Stimulated activated CD8-positive, alpha-beta memory T cell treated with anti-CD3 and anti-CD28 coated beads, Interleukin-4, amount 100 ng/mL, for 1 hour (primary cell): ENCODE data around the gene SUSD6.
A peak's percentile ranks its signal among the peaks of the same experiment; 100 is the strongest.
"Not testable (repeated sequence)": the region's sequence is repeated elsewhere in the genome, so short reads cannot be mapped to it uniquely, and the experiment has no call there.

Source experiments
- DNase-seq, 2 donors: peaks; one replicate each; pipeline ENCODE4 v3.0.0-alpha.2; 2020; ENCODE audit warnings: low read depth in 2 of 2, low spot score in 1 of 2

Gene SUSD6

DNA sequence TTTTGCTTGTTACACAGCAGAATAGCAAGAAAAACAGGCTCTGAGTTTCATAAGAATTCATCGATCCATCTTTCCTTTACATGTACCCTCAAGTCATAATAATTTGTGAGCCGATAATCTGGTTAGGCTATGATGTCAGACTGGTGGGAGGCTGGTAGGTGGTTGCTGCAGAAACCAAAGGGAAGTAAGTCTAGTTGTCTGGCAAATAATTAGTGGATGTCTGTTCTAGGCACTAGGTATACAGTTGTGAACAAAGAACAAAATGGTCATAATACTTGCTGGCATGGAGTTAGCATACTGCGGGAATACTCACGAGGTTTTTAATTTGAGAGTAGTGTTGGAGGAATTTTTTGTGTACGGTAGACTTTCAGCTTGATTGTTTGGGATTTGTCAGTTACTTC is 8.8 kb downstream of the SUSD6 start:
- DNase-seq: no peak

- DNase-seq: no peak
These were observed 9.6 kb downstream of the SUSD6 start for GRCh38 chr14:69620981-69621380.

DNA sequence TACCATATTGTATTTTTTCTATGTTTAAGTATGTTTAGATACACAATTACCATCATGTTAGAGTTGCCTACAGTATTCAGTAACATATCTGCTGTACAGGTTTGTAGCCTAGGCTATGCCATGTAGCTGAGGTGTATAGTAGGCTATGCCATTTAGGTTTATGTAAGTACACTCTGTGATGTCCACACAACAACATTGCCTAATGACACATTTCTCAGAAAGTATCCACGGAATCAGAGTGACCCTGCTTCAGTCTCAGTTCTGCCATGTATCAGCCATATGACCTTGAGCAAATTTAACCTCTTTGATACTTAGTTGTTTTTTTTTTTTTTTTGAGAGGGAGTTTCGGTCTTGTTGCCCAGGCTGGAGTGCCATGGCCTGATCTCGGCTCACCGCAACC is 12.7 kb downstream of the SUSD6 start:
- DNase-seq: no peak

- peak in 1 of 2 donors; percentile 46 for DNase-seq
These were observed 14.1 kb downstream of the SUSD6 start for GRCh38 chr14:69625299-69626131.

DNA sequence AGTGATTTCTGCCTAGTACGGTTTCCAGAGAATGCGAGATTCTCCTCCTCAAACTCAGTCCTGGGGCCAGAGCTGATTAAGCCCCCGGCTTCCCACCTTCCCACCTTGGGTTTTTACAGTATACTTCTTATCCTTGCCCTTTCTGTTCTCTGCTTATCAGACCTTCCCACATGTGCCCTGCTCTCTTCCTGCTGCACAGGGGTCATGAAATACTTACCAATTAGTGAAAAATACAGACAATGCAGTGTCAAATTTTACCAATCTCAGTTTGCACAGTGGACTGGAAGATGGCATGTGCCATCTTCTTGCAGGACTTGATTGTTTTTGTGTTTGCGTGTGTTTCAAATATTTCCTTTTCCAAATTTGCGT is 14.7 kb downstream of the SUSD6 start:
- no peak for DNase-seq

DNA sequence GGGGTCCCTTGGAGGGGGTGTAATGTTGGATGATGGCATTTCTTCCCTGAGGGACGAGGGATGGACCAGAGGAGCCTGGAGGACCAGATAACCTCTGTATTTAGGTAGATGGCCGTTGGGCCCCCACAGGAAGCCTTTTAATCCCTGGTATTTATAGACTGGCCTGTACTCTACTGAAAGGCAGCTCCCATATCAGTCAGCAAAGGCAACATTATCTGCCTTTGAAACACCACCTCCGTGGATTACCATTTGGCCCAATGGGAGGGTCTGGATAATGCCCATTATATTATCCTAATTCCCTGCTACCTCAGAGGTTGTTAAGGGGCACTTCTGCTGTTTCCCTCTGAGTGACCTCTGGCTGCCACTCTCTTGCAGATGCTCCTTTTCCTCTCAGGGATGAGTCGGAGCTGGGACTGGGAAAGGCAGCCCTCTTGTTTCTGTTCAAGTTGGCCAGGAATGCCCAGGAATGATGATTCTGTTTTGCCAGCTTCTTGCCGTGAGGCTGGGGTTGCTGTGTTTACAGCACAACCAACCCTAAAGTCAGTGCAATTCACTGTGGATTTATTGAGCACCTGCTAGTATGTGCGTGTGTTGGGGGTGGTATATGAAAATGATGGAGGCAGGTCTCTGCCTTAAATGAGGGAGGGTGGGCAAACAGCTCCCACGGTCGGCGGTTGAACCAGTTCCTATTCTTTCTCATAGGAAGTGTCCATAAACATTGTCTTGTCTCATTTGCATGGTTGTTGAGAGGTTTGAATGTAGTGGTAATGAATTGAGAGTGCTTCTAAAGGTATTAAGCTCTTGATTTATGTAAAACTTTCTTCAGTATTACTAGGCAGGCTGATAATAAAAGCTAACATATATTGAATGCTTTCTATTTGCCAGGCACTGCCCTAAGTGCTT is 18.1 kb downstream of the SUSD6 start:
- no peak for DNase-seq

- DNase-seq: no peak
These were observed 19.0 kb downstream of the SUSD6 start for GRCh38 chr14:69630360-69630759.

DNA sequence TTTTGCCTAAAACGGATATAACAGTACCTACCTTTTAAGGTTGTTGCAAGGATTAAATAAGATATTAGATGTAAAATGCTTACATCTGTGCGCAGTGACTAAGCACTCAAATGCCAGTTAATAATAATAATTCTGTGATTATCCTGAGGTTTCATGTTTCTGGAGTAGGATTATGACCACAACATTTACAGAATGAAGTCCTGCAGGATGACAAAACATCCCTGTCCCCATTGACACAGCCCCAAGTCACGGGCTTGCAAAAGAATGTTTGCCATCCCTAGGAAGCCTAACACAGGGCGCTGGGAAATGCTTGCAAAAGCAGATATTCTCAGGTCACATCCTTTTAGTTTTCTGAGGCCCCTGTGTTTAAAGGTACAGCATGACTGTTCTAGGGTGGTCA is 20.1 kb downstream of the SUSD6 start:
- DNase-seq: no peak

DNA sequence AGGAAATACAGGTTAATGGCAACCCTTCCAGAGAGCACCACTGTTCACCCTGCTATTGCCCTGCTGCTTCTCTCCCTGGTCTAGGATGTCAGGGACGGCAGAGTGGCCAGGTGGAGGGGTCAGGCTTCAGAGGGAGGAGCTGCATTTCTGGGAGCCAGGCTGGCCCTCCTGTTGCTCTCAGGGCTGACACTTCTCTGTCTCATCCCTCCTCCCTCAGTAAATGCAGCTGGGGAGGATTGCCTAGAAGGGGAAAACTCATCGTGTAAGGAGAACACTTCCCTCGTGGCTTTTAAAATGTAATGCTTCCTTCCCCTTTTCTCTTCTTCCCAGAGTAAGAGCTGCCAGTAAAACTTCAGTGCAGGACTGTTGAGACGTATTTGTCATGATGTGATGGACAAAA is 20.8 kb downstream of the SUSD6 start:
- no peak for DNase-seq

- DNase-seq: no peak
These were observed 21.3 kb downstream of the SUSD6 start for GRCh38 chr14:69632593-69633151.

DNA sequence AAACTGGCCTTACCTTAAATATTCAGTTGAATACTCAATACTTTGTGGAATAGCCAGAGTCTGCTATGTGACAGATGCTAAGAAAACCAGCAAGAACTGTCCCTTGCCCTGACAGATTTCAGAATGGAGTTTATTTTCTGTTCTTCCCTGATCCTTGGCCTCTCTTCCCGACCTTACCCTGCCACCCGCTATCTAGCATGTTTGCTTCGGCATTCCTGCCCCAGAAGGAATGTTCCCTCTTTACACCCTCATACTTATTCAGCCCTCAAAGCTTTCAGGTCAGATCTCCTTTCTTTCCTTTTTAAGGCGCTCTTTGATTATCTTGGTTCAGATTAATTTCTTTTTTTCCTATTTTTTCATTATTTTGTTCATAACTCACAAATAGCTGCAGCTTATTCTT is 21.8 kb downstream of the SUSD6 start:
- no peak for DNase-seq

GRCh38 chr14:69635981-69636639 is 24.7 kb downstream of the SUSD6 start:
- no peak for DNase-seq

- DNase-seq: no peak
These were observed 25.5 kb downstream of the SUSD6 start for GRCh38 chr14:69636718-69637480.

- no peak for DNase-seq
These were observed 26.2 kb downstream of the SUSD6 start for GRCh38 chr14:69637503-69638031.

DNA sequence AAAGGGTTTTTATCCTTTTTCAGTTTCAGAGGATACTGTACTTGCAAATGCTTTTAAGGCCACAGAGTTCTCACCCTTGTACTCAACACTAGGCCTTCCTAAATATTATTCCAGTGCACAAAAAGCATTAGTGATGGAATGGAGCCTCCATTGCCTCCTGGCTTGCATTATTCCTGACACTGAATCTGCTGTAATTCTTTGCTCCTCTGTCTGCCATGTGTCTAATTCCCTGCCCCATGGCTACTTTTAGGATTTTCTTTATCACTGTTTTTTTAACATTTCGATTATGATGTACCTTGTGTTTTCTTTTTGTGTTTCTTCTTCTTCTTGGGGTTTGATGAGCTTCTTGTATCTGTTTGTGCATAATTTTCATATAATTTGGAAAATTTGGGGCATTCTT is 29.5 kb downstream of the SUSD6 start:
- DNase-seq: no peak

DNA sequence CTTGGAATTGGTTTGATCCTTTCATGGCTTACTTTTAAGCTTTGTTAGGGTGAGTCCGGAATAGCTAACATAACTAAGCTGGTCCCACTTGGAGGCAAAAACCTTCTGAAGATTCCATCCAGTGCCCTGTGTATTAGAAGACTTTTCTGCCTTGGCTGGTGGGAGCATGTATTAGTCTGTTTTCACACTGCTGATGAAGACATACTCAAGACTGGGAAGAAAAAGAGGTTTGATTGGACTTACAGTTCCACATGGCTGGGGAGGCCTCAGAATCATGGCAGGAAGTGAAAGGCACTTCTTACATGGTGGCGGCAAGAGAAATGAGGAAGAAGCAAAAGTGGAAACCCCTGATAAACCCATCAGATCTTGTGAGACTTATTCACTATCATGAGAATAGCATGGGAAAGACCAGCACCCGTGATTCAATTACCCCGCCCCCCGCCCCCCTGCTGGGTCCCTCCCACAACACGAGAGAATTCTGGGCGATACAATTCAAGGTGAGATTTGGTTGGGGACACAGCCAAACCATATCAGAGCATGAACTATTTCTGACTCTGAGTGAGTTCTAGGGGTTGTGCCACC is 30.9 kb downstream of the SUSD6 start:
- DNase-seq: not testable (repeated sequence)

DNA sequence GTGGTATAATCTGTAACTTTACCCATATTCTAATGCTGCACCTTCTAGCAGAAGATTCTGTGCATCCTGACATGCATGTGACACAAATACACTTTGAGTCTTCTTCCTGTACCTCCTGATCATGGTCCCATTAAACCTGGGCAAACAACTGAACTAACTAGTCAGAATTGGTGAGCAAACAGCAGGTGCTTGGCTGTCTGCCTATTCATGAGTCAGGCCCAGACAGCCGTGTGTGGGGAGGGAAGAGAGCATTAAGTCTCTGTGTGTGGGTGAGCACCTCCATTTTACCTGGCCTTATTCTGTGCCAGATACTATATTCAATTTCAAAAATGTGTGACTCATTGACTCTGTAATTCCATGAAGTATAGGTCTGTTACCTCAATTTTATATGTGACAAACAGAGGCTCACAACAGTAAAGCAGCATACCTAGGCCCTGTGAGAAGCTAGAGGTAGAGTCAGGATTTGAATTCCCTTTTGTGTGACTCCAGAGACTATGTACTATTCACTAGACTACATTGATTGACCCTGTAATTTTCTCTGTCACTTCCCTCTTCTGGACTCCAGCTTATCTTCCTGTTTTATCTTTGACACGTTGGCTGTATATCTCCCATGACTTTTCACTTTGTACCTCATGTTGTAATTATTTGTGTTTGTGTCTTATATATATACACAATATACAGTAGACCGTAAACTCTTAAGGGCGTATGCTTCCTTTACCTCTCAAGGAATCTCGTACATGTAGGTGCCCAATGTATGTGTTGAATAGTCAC is 32.2 kb downstream of the SUSD6 start:
- no peak for DNase-seq

DNA sequence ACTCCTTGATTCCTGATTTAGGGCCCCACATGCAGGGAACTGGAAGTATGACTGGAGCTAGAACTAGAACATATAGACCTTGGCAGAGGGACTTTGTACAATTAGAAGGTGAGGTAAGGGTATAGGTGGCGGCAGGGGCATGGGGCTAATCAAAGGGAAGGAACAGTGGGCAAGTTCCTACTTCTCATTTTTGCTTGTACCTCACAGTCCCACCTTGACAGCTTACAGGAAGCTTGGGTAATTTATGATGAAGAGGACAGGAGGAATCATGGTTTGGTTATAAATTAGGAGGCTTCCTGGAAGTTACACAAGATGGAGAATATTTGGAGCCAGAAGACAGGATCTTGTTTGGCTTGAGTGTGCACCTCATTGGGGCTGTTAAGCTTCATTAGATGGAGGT is 33.4 kb downstream of the SUSD6 start:
- DNase-seq: no peak

- DNase-seq: no peak
These were observed 35.8 kb downstream of the SUSD6 start for GRCh38 chr14:69647213-69647612.
